ENCODE data around the gene S100A1.

S100A1 gene

DNA sequence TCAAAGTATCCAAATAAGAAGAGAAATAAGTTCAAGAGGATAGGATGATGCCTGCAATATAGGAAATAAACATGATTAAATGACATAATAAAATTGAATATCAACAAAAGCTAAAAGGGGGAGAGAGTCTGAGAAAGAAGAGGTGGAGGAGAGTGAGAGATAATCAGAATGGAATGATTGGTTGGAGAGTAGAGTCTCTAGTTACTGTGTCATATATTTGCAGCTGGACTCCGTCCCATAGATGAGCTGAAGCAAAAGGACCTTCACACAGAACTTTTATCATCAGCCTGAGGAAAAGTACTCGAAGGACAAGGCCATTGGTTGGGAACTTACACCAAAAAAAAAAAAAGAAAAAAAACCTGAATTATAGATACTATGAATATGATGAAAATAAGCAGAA, 39.8 kb upstream of the S100A1 start:
- H2AFZ ChIP-seq (ENCODE audit: low read depth, low read length), result peak overlapping the region; percentile 74
- no peaks in the 10 kb centered on the region for H4K20me1 ChIP-seq (ENCODE audit: insufficient read depth, low read length)
- no peaks in the 10 kb centered on the region for H3K79me2 ChIP-seq (ENCODE audit: low read length)
- peaks cover 43% of the 10 kb centered on the region for H3K4me1 ChIP-seq (ENCODE audit: low read length)
- no peaks in the 10 kb centered on the region for H3K9me3 ChIP-seq (ENCODE audit: insufficient read depth, low read length)
- no peaks in the 10 kb centered on the region for H3K36me3 ChIP-seq (replicated peaks; ENCODE audit: low read depth, low read length)
- H3K9ac ChIP-seq (ENCODE audit: low read length), result peak overlapping the region; percentile 40
- H3K27me3 ChIP-seq (ENCODE audit: low read depth, low read length), result no peaks in the 10 kb centered on the region
- H3K4me3 ChIP-seq (ENCODE audit: low read length), result 0 out of 2 replicates have a peak overlapping the region, but pooled peaks have one; percentile 34
- H3K27ac ChIP-seq (ENCODE audit: low read length), result no peak overlapping the region
- TF ChIP-seq EZH2phosphoT487 (IDR thresholded peaks at IDR 0.05; ENCODE audit: low read depth), result no peak
- TF ChIP-seq, protein P1, sequence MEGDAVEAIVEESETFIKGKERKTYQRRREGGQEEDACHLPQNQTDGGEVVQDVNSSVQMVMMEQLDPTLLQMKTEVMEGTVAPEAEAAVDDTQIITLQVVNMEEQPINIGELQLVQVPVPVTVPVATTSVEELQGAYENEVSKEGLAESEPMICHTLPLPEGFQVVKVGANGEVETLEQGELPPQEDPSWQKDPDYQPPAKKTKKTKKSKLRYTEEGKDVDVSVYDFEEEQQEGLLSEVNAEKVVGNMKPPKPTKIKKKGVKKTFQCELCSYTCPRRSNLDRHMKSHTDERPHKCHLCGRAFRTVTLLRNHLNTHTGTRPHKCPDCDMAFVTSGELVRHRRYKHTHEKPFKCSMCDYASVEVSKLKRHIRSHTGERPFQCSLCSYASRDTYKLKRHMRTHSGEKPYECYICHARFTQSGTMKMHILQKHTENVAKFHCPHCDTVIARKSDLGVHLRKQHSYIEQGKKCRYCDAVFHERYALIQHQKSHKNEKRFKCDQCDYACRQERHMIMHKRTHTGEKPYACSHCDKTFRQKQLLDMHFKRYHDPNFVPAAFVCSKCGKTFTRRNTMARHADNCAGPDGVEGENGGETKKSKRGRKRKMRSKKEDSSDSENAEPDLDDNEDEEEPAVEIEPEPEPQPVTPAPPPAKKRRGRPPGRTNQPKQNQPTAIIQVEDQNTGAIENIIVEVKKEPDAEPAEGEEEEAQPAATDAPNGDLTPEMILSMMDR (IDR thresholded peaks at IDR 0.05; ENCODE audit: low read depth, low read length), result no peak
- peak overlapping the region; percentile 53 for H3K4me2 ChIP-seq (ENCODE audit: low read length)

DNA sequence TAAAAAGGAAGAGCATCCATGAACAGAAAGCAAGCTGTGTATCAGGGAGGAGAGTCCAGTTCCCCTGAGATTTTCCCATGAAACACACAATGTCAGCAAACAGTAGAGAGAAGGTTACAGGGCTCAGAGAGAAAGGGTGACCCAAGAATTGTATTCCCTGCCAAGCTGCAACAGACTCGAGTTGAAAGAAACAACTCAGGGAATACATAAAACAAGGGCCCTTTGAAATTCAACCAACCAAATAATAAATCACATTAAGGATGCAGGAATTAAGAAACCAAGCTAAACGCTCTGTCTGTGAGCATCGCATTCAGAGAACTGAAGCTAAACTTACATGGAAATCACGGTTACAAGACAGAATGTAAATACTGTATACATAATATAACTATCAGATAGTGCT, 35.5 kb upstream of the S100A1 start:
- H3K9ac ChIP-seq (ENCODE audit: low read length), result peak overlapping the region; percentile 2; the same call in 1 of the 2 replicates
- H3K4me2 ChIP-seq (ENCODE audit: low read length), result peak overlapping the region; percentile 0; the same call in 1 of the 2 replicates
- H3K9me3 ChIP-seq (ENCODE audit: insufficient read depth, low read length), result no peaks in the 10 kb centered on the region
- TF ChIP-seq, protein P1 (IDR thresholded peaks at IDR 0.05; ENCODE audit: low read depth, low read length), result no peak
- TF ChIP-seq EZH2phosphoT487 (IDR thresholded peaks at IDR 0.05; ENCODE audit: low read depth), result no peak
- H4K20me1 ChIP-seq (ENCODE audit: insufficient read depth, low read length), result no peaks in the 10 kb centered on the region
- peaks cover 37% of the 10 kb centered on the region for H3K4me1 ChIP-seq (ENCODE audit: low read length)
- no peaks in the 10 kb centered on the region for H3K79me2 ChIP-seq (ENCODE audit: low read length)
- H2AFZ ChIP-seq (ENCODE audit: low read depth, low read length), result peak overlapping the region; percentile 88
- no peaks in the 10 kb centered on the region for H3K27me3 ChIP-seq (ENCODE audit: low read depth, low read length)
- H3K36me3 ChIP-seq (replicated peaks; ENCODE audit: low read depth, low read length), result no peaks in the 10 kb centered on the region
- H3K4me3 ChIP-seq (ENCODE audit: low read length), result no peak overlapping the region
- peak overlapping the region; percentile 3; the same call in 1 of the 2 replicates for H3K27ac ChIP-seq (ENCODE audit: low read length)

DNA sequence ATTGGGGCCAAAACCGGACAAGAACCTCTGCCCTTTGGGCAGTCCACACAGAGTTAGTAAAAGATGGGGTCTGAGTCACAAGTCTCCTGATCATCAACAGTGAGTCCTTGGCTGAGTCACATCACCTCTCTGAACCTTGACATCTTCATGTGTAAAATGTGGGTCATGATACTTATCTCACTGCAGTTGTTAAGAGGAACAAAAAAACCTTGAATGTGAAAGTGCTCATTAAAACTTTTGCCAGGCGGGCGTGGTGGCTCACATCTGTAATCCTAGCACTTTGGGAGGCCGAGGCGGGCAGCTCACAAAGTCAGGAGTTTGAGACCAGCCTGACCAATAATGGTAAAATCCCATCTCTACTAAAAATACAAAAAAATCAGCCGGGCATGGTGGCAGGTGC, 31.0 kb upstream of the S100A1 start:
- H3K9ac ChIP-seq (ENCODE audit: low read length), result peak overlapping the region; percentile 87; the same call in 1 of the 2 replicates
- H3K27me3 ChIP-seq (ENCODE audit: low read depth, low read length), result no peaks in the 10 kb centered on the region
- H4K20me1 ChIP-seq (ENCODE audit: insufficient read depth, low read length), result no peaks in the 10 kb centered on the region
- H3K4me2 ChIP-seq (ENCODE audit: low read length), result peak overlapping the region; percentile 77
- H3K4me3 ChIP-seq (ENCODE audit: low read length), result no peak overlapping the region
- H3K4me1 ChIP-seq (ENCODE audit: low read length), result peaks cover 55% of the 10 kb centered on the region
- TF ChIP-seq, protein P1 (IDR thresholded peaks at IDR 0.05; ENCODE audit: low read depth, low read length), result no peak
- TF ChIP-seq EZH2phosphoT487 (IDR thresholded peaks at IDR 0.05; ENCODE audit: low read depth), result no peak
- no peaks in the 10 kb centered on the region for H3K9me3 ChIP-seq (ENCODE audit: insufficient read depth, low read length)
- no peaks in the 10 kb centered on the region for H3K79me2 ChIP-seq (ENCODE audit: low read length)
- H3K36me3 ChIP-seq (replicated peaks; ENCODE audit: low read depth, low read length), result no peaks in the 10 kb centered on the region
- H3K27ac ChIP-seq (ENCODE audit: low read length), result peak overlapping the region; percentile 95
- no peak overlapping the region for H2AFZ ChIP-seq (ENCODE audit: low read depth, low read length)

DNA sequence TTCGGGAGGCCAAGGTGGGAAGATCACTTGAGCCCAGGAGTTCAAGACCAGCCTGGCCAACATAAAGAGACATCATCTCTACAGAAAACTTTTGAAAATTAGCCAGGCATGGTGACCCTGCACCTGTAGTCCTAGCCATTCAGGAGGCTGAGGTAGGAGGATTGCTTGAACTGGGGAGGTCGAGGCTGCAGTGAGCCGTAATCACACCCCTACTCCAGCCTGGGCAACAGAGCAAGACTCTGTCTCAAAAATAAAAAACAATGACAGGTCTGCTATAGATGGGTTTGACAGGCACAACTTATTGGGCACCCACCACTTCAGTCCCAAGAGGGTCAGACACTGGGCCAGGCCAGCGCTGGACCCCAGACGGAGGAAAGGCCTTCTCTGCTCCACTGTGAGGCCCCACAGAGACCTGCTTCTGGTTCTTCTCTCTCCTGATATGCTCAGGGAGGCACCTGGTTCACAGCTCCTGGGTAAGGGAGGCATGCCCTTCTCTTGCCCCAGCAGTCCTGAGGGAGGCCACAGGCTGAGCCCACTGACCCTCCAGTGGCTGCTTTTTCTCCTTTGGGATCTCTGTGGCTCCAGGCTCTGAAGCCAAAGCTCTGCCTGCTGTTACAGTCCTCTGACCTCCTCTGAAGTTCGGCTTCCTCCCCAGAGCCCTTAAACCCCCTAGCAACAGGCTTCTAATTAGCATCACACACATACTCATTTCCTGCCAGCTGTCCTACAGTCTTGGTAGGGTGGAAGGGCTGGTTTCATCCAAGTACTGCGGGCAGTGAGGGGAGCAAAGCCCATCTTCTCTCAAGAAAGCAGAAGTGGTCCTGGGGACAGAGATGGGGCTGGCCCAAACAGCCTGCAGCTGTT, 29.7 kb upstream of the S100A1 start:
- H3K4me3 ChIP-seq (ENCODE audit: low read length), result peak overlapping the region; percentile 57
- peak overlapping the region; percentile 95 for H3K27ac ChIP-seq (ENCODE audit: low read length)

More for the DNA sequence above, 29.7 kb upstream of the S100A1 start:
- Histone ChIP-seq H3K4me2 (ENCODE audit: low read length) (peak overlapping the region; percentile 77), H4K20me1 (ENCODE audit: insufficient read depth, low read length) (no peaks in the 10 kb centered on the region), H3K4me1 (ENCODE audit: low read length) (peaks cover 49% of the 10 kb centered on the region), H3K9ac (ENCODE audit: low read length) (peak overlapping the region; percentile 87), H3K79me2 (ENCODE audit: low read length) (no peaks in the 10 kb centered on the region), H3K36me3 (replicated peaks; ENCODE audit: low read depth, low read length) (no peaks in the 10 kb centered on the region), H3K27me3 (ENCODE audit: low read depth, low read length) (no peaks in the 10 kb centered on the region), H2AFZ (ENCODE audit: low read depth, low read length) (no peak overlapping the region), H3K9me3 (ENCODE audit: insufficient read depth, low read length) (no peaks in the 10 kb centered on the region)
- TF ChIP-seq EZH2phosphoT487 (IDR thresholded peaks at IDR 0.05; ENCODE audit: low read depth), result no peak
- TF ChIP-seq, protein P1 (IDR thresholded peaks at IDR 0.05; ENCODE audit: low read depth, low read length), result no peak
